HG03045 (cell line): Measurements from ENCODE around the gene CXCR4.
"Not testable (repeated sequence)": the region's sequence is repeated elsewhere in the genome, so short reads cannot be mapped to it uniquely, and the experiment has no call there.

ENCODE experiments used
- ATAC-seq: cut with Tn5 transposase; IDR thresholded peaks from one replicate; pipeline ENCODE4 v1.9.1; 2021; ENCODE audit warnings: mild to moderate bottlenecking, moderate library complexity; ENCODE audit not compliant: unreplicated experiment

CXCR4 gene

DNA sequence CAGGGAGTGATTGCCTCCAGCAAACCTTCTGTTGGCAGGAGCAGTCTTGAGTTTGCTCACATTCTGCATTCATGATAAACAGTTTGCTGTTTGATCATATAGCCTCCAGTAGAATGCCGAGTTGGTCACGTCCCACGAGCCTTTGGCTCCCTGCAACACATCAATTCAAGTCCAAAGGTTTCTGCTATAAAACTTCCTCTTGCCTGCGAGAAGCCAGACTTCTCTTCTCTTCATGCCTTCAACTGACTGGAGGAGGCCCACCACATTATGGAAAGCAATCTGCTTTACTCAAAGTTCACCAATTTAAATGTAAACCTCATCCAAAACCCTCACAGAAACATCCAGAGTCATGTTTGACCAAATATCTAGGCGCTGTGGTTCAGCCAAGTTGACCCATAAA, 40.8 kb downstream of the CXCR4 start:
- ATAC-seq = no peak

DNA sequence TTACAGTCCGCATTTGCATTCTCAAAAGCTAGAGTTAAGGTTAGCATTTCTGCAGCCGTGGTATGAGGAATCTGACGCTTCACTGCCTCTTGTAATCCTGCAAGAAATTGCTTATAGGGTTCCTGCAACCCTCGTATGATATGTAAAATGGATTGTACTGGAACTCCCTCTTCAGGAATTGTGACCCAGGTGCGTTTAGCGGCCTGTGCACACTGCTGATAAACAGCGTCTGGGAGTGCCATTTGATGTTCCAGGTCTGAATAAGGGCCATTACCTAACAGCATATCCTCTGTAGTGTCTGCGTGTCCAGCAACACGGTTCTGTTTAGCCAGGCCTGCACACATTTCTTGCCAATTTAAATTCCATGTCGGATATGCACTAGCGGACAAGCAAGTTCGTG, 42.5 kb downstream of the CXCR4 start:
- ATAC-seq = no peak

GRCh38 chr2:136072621-136073020, 45.3 kb downstream of the CXCR4 start:
- ATAC-seq = no peak

DNA sequence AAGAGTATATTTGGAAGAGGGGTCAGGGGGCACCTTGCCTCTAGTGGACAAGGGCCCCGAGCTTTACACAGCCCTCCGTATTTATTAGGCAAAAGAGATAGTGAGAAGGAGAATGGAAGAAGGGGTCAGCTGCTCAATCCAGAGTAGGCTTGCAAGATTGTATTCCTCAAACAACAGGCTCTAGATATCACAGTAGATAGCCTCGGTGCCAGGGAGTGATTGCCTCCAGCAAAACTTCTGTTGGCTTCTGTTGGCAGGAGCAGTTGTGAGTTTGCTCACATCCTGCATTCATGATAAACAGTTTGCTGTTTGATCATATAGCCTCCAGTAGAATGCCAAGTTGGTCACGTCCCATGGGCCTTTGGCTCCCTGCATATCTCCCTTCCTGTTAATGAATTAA, 46.1 kb downstream of the CXCR4 start:
- not testable (repeated sequence) for ATAC-seq

DNA sequence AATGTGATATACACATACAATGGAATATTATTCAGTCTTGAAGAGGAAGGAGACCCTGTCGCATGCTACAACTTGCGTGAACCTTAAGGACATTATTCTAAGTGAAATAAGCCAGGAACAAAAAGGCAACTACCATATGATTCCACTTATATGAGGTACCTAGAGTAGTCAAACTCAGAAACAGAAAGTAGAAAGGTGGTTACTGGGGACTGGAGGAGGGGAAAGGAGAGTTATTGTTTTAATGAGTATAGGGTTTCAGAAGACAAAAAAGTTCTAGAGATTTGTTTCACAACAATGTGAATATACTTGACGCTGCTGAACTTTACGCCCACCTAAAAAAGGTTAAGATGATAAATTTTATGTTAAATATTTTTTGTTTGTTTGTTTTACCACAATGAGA, 47.0 kb downstream of the CXCR4 start:
- ATAC-seq = no peak

DNA sequence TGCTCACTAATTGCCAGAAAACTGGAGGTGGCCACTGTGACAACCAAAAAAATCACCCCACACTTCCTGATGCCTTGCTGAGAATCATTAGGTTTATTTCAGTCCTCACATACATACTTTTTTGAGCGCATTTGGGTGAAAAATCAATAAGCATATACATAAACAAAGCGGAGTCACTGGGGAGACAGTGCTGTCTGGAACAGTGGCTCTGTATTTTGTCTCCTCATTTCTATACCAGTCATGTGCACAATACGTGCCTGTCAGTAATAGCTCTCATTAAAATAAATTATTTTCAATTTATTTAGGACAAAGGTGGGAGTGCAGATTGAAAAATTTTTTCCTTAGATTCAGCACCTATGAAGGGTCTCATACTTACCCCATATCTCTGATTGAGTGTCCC, 48.2 kb downstream of the CXCR4 start:
- ATAC-seq = no peak

DNA sequence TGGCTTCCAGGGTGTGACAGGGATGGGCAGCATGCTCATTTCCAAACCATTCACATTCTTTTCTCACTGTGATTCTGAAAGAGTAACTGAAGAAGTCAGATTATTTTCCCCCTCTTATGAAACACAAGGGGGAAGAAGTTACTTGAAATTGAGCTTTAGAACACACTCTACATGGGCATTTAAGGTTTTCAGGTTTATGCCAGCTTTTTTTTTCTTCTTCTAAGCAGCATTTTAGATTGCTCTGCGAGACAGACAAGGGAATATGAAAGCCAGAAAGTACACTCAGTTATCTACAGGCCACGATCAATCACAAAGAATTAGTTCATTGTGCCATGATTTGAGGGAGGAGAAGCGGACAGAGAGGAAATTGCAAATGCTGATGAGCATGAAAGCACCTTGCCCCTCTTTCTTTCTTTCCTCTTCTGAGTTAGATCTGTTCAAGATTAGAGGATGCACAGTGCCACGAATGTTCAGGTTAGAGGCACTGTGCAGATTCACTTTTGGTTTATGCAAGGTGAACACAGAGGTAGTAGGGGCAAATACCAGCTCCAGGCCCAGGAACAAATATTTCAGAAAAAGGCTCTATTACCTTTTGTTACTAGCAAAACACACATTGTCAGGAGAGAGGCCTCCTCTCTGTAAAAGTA, 49.2 kb downstream of the CXCR4 start:
- ATAC-seq = no peak

DNA sequence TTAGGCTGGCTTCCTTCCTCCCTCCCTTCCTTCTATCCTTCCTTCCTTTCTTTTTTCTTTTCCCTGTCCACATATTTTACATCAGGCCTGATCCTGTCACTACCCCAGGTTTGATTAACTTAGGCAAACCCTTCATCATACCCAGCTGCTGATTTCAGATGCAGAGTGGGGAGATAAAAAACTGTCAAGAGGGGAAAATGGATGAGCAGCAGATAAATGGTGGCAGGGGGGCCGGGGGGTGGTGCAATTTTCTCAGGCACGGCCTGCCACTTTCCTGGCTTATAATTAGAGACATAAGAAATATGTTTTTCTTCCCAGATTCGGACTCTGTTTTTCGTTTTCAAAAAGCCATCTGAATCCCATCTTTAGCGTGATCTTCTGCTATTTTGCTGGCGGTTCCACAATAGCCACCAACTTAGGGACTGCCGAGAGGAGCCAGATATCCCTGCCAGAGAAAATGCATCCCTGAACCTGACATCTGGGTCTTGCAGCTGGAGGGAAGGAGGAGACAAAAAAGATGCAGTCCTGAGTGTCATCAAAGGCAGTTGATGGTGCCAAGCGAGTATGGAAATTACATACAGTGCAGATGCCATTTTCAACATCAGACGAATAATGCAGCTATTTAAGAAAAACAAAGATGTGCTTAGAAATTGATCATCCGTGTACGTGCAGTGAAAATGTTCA, 49.9 kb downstream of the CXCR4 start:
- ATAC-seq = no peak

GRCh38 chr2:136067459-136067858, 50.5 kb downstream of the CXCR4 start:
- no peak for ATAC-seq

GRCh38 chr2:136065907-136066306, 52.0 kb downstream of the CXCR4 start:
- ATAC-seq = peak; percentile 48

DNA sequence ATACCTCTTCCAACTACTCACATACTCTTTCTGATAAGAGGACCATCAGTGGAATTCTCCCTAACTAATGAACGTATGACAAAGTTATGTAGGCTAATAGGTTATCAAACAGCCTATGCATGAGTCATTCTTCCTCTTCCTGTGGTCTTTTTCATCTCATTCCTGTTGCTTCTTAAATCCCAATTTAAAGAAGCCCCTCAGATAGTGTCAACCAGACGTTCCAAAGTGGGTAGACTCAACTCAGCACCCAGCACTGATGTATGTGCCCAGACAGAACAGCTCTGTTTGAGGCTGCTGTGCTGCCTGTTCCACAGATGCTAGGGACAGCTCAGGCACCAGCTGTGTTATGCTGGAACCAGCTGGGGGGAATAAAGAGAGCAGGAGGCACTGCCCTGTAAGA, 52.6 kb downstream of the CXCR4 start:
- no peak for ATAC-seq
